CD14-positive monocyte (primary cell): ENCODE measurements around the gene TUBA4A. TPM values are rescaled to one million over a fixed set of nuclear protein-coding genes. Genes with fewer than 3 reads are reported as not detected.

ENCODE experiments used
- DNase-seq, 3 donors: peaks; one replicate each; pipeline ENCODE4 v3.0.0-alpha.2; 2011 to 2022
- H2AFZ ChIP-seq: 2 replicates; pipeline ENCODE4 v1.6.0; 2012; ENCODE audit warnings: mild to moderate bottlenecking, low read depth, low read length, inconsistent platforms; ENCODE audit not compliant: insufficient read depth, poor library complexity, severe bottlenecking
- H3K27ac ChIP-seq, 2 donors: 1 replicate in 1 of 2; 2 replicates in 1 of 2; pipeline ENCODE4 v1.5.1; 2012 to 2013; ENCODE audit warnings: low read length in 2 of 2, control low read depth in 1 of 2, inconsistent platforms in 1 of 2, low read depth in 1 of 2, mild to moderate bottlenecking in 1 of 2
- H3K27me3 ChIP-seq, 2 donors: one replicate each; pipeline versions ENCODE4 v1.6.0 to v1.6.1; 2011 to 2013; ENCODE audit warnings: low read length in 2 of 2; ENCODE audit not compliant: control insufficient read depth in 2 of 2, insufficient read depth in 2 of 2
- H3K36me3 ChIP-seq, 2 donors: replicated peaks in 1 of 2; 1 replicate in 1 of 2; 2 replicates in 1 of 2; pipeline versions ENCODE4 v1.5.1 to v1.6.1; 2012 to 2013; ENCODE audit warnings: low read length in 2 of 2, control low read depth in 1 of 2, inconsistent platforms in 1 of 2, mild to moderate bottlenecking in 1 of 2; ENCODE audit not compliant: insufficient read depth in 2 of 2, control insufficient read depth in 1 of 2
- H3K4me1 ChIP-seq, 2 donors: 1 replicate in 1 of 2; 2 replicates in 1 of 2; pipeline versions ENCODE4 v1.5.1 to v1.6.1; 2012 to 2013; ENCODE audit warnings: low read length in 2 of 2, control low read depth in 1 of 2, inconsistent platforms in 1 of 2, mild to moderate bottlenecking in 1 of 2, moderate library complexity in 1 of 2; ENCODE audit not compliant: insufficient read depth in 2 of 2, control insufficient read depth in 1 of 2
- H3K4me2 ChIP-seq: replicated peaks from 2 replicates; pipeline ENCODE3; 2012; ENCODE audit warnings: low read length, moderate library complexity, mild to moderate bottlenecking; ENCODE audit not compliant: poor library complexity, severe bottlenecking; ENCODE audit errors: extremely low read depth
- H3K4me3 ChIP-seq, 3 experiments: fragments of 200-600 bp in 1 of 3; sonication (generic) in 1 of 3; replicated peaks in 1 of 3; 1 replicate in 2 of 3; 2 replicates in 1 of 3; pipeline ENCODE4 v1.5.1; 2011 to 2013; ENCODE audit warnings: low read length in 3 of 3, mild to moderate bottlenecking in 3 of 3, control low read depth in 2 of 3, low read depth in 2 of 3, inconsistent platforms in 1 of 3, moderate library complexity in 1 of 3
- H3K79me2 ChIP-seq: 2 replicates; pipeline ENCODE4 v1.6.0; 2012; ENCODE audit warnings: mild to moderate bottlenecking, control low read depth, inconsistent platforms, low read length, moderate library complexity; ENCODE audit not compliant: insufficient read depth
- H3K9ac ChIP-seq: 2 replicates; pipeline ENCODE4 v1.6.0; 2017; ENCODE audit warnings: low read length, mild to moderate bottlenecking; ENCODE audit not compliant: insufficient read depth, poor library complexity, severe bottlenecking
- H3K9me3 ChIP-seq, 2 donors: replicated peaks in 1 of 2; 1 replicate in 1 of 2; 2 replicates in 1 of 2; pipeline versions ENCODE4 v1.5.1 to v1.6.1; 2012 to 2013; ENCODE audit warnings: low read length in 2 of 2, control low read depth in 1 of 2; ENCODE audit not compliant: control insufficient read depth in 1 of 2, insufficient read depth in 1 of 2
- H4K20me1 ChIP-seq: 2 replicates; pipeline ENCODE4 v1.6.0; 2012; ENCODE audit warnings: mild to moderate bottlenecking, low read length, control low read depth, moderate library complexity; ENCODE audit not compliant: insufficient read depth
- H3K27ac Mint-ChIP-seq, 7 donors: one replicate each; pipeline ENCODE4 v1.8.0; 2020; ENCODE audit warnings: mild to moderate bottlenecking in 7 of 7, mixed read lengths in 7 of 7, moderate library complexity in 6 of 7, inconsistent platforms in 2 of 7
- H3K27me3 Mint-ChIP-seq, 3 donors: one replicate each; pipeline ENCODE4 v1.8.0; 2021 to 2022; ENCODE audit warnings: low read depth in 3 of 3, mild to moderate bottlenecking in 3 of 3, mixed read lengths in 3 of 3, moderate library complexity in 3 of 3, inconsistent platforms in 1 of 3
- H3K36me3 Mint-ChIP-seq, 2 donors: one replicate each; pipeline ENCODE4 v1.8.0; 2020; ENCODE audit warnings: mixed read lengths in 2 of 2, inconsistent platforms in 1 of 2, mild to moderate bottlenecking in 1 of 2
- H3K4me1 Mint-ChIP-seq: one replicate; pipeline ENCODE4 v1.8.0; 2020; ENCODE audit warnings: mild to moderate bottlenecking, mixed read lengths
- H3K4me3 Mint-ChIP-seq, 2 donors: one replicate each; pipeline ENCODE4 v1.8.0; 2020; ENCODE audit warnings: mild to moderate bottlenecking in 2 of 2, mixed read lengths in 2 of 2, moderate library complexity in 1 of 2
- H3K9me3 Mint-ChIP-seq, 7 donors: one replicate each; pipeline ENCODE4 v1.8.0; 2020 to 2022; ENCODE audit warnings: mixed read lengths in 7 of 7, mild to moderate bottlenecking in 6 of 7, moderate library complexity in 6 of 7, inconsistent platforms in 2 of 7
- WGBS: methylation state at CpG from one replicate; pipeline ENCODE4 v1.1.5; 2013; ENCODE audit warnings: missing lambda C conversion rate; ENCODE audit not compliant: insufficient coverage; 5-methylcytosine and 5-hydroxymethylcytosine counted together
- intact Hi-C, 2 donors: fragments of 100-400 bp; cut with micrococcal nuclease; formaldehyde crosslinking; loops; one replicate each; pipeline versions ENCODE4 v1.15.0 to v1.15.1; 2023
- polyA plus RNA-seq, 3 donors: library from polyadenylated mRNA; depleted of rRNA in 1 of 3; unstranded in 2 of 3; stranded (reverse) in 1 of 3; fragments of 300-500 nt in 2 of 3; fragments of >200 nt in 1 of 3; fragmentation: Illumina TruSeq in 2 of 3; gene quantifications; 1 replicate in 2 of 3; 2 replicates in 1 of 3; pipeline ENCODE4 v1.2.3, GENCODE V29; 2012 to 2021
- TF ChIP-seq, protein P1 (sequence below): fragments of 200-600 bp; IDR thresholded peaks from one replicate; pipeline ENCODE4 v1.8.0; 2022; ENCODE audit warnings: antibody characterized with exemption, mild to moderate bottlenecking

Gene TUBA4A
- polyA plus RNA-seq, 3 donors = 72.7 to 452 (median 81.9) TPM

DNA sequence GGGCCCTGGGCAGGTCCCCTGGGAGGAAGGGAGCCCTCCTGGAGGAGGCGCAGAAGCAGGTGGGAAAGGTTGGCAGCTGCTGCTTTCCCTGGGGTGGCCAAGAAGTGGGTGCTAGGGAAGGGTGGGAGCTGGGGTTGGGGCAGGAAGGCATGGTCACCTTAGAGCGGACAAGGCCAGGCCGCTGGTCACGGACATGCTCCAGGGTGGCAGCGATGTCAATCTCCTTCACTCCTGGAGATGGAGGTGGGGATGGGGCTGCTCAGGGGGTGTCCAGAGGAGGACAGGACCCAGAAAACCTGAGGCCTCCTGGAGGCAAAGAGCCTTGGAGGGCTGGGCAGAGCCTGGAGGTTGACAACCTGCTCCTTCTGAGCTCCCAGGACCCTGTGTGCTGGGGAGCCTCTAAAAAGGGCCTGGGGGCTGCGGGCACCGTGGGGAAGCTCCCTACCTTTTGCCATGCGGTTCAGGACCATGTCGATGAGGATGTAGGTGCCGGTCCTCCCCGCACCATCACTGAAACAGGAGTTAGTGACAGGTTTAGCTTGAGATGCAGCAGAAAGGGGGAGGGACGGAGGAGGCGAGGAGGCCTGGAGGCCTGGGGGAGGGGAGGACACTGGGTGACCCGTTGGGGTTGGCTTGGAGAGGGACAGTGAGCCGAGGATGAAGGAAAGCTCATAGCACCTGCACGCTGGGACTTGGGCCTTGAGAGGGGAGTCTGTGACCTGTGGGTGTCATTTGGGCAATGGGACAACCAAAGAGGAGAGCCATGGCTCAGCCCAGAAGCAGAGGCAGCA is 36.9 kb upstream of the TUBA4A start:
- Mint-ChIP-seq H3K36me3 (peaks cover 6 to 8% of the 10 kb centered on the region in 2 donors), H3K4me1 (peaks cover 11% of the 10 kb centered on the region), H3K4me3 (no peak overlapping the region), H3K27me3 (peaks cover 15 to 36% (median 24%) of the 10 kb centered on the region in 3 donors), H3K9me3 (peaks cover 0 to 5% (median 1%) of the 10 kb centered on the region in 7 donors), H3K27ac (peak overlapping the region in 1 of 7 donors; percentile 28)
- H3K36me3 ChIP-seq = peaks cover 3 to 6% of the 10 kb centered on the region in 2 donors
- intact Hi-C loops = no loop called here
- no peak overlapping the region for H3K4me2 ChIP-seq
- no peak overlapping the region for H3K27ac ChIP-seq
- H2AFZ ChIP-seq = no peak overlapping the region
- TF ChIP-seq, protein P1, sequence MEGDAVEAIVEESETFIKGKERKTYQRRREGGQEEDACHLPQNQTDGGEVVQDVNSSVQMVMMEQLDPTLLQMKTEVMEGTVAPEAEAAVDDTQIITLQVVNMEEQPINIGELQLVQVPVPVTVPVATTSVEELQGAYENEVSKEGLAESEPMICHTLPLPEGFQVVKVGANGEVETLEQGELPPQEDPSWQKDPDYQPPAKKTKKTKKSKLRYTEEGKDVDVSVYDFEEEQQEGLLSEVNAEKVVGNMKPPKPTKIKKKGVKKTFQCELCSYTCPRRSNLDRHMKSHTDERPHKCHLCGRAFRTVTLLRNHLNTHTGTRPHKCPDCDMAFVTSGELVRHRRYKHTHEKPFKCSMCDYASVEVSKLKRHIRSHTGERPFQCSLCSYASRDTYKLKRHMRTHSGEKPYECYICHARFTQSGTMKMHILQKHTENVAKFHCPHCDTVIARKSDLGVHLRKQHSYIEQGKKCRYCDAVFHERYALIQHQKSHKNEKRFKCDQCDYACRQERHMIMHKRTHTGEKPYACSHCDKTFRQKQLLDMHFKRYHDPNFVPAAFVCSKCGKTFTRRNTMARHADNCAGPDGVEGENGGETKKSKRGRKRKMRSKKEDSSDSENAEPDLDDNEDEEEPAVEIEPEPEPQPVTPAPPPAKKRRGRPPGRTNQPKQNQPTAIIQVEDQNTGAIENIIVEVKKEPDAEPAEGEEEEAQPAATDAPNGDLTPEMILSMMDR = no peak
- H4K20me1 ChIP-seq = peaks cover 1% of the 10 kb centered on the region
- peaks cover 0 to 15% of the 10 kb centered on the region in 2 donors for H3K27me3 ChIP-seq
- H3K9me3 ChIP-seq = no peaks in the 10 kb centered on the region
- DNase-seq = no peak
- no peaks in the 10 kb centered on the region for H3K79me2 ChIP-seq
- 94% methylated on average over 16 of the region's 16 CpGs for WGBS
- no peak overlapping the region for H3K4me3 ChIP-seq
- no peak overlapping the region for H3K9ac ChIP-seq
- H3K4me1 ChIP-seq = peaks cover 10 to 15% of the 10 kb centered on the region in 2 donors

DNA sequence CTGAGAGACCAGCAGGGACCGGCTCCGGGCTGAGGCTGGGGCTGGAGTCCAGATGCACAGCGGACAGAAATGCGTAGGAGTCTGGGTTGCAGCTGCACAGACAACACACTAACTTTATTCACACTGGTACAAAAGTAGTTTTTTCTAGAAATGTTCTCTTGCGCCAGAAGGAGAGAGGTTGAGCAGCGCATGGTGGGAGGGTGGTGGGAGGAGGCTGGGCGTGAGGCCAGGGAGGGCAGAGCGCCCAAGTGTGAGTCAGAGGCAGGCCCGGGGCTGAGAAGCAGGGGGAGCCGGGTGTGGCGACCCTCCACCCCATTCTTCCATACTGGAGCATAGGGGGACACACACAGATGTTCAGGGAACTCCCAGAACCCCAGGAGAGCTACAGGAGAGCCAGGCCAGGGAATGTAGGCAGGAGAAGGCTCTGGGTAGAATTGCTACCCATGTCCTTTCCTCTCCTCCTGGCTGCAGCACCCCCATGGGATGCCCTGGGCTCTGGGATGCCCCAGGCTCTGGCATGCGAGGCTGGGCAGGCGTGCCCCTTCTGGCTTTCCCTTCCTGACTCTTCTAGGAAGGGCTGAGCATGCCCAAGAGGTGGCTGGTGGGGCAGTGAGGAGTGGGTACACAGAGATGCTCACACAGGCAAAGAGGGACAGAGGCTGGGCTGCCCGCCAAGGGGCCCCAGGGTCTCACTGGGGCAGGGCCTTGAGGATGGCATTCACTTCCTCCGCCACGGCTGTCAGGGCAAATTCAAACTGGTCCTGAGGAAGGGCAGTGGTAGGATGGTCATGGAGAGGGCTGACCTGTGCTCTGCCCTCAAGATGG is 36.0 kb upstream of the TUBA4A start:
- 79% methylated on average over 5 of the region's 16 CpGs for WGBS
- Histone ChIP-seq H3K9me3 (no peaks in the 10 kb centered on the region), H3K27ac (no peak overlapping the region), H3K36me3 (peaks cover 11 to 14% of the 10 kb centered on the region in 2 donors), H3K4me3 (no peak overlapping the region), H3K9ac (no peak overlapping the region), H4K20me1 (peaks cover 5% of the 10 kb centered on the region), H3K4me2 (no peak overlapping the region), H3K27me3 (peaks cover 0 to 10% of the 10 kb centered on the region in 2 donors), H2AFZ (no peak overlapping the region), H3K4me1 (peaks cover 6 to 9% of the 10 kb centered on the region in 2 donors), H3K79me2 (no peaks in the 10 kb centered on the region)
- Mint-ChIP-seq H3K4me3 (no peak overlapping the region), H3K9me3 (peaks cover 0 to 3% (median 0%) of the 10 kb centered on the region in 7 donors), H3K4me1 (peaks cover 9% of the 10 kb centered on the region), H3K27ac (peak overlapping the region in 1 of 7 donors; percentile 72), H3K36me3 (peaks cover 14 to 16% of the 10 kb centered on the region in 2 donors), H3K27me3 (peaks cover 8 to 29% (median 19%) of the 10 kb centered on the region in 3 donors)
- intact Hi-C loops = no loop called here
- TF ChIP-seq, protein P1 = no peak
- no peak for DNase-seq
